ENCODE data around the gene ITPR2. TPM values are rescaled to one million over a fixed set of nuclear protein-coding genes. Genes with fewer than 3 reads are reported as not detected.

The ITPR2 gene
- total and polyA plus RNA-seq, 4 donors = 4.1 to 47.0 (median 26.5) TPM

DNA sequence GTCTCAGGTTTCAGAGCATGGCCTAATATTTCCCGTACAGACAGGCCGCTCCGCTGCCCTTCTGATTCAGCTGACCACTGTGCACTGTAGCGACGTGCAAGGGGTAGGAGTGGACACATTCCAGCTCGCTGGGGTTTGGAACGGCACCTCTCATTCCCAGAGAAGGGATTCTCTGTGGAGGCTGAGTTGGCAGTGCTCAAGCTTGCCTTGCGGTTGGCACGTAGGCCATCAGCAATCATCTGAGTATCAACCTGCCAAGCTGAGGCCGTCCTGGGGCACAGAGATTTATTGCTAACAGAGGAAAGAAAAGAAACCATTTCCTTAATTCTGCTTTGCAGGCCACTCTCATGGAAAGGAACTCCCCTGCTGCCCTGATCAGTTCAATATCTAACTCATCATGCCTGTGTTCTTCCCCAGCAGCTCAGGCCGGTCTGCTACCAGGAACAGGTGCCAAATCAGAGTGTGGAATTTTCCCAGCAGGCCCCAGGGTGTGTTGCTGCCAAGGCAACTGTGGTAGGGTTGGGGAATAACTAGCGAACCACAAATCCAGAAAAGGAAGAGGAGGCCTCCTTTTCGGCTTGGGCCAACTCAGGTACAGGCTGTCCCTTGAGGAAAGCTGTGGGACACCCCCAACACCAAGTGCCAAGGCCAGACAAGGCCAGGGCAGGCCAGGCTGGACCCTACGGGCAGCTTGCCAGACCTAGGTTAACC lies 545.2 kb downstream of the ITPR2 start:
- TF ChIP-seq, protein P1, sequence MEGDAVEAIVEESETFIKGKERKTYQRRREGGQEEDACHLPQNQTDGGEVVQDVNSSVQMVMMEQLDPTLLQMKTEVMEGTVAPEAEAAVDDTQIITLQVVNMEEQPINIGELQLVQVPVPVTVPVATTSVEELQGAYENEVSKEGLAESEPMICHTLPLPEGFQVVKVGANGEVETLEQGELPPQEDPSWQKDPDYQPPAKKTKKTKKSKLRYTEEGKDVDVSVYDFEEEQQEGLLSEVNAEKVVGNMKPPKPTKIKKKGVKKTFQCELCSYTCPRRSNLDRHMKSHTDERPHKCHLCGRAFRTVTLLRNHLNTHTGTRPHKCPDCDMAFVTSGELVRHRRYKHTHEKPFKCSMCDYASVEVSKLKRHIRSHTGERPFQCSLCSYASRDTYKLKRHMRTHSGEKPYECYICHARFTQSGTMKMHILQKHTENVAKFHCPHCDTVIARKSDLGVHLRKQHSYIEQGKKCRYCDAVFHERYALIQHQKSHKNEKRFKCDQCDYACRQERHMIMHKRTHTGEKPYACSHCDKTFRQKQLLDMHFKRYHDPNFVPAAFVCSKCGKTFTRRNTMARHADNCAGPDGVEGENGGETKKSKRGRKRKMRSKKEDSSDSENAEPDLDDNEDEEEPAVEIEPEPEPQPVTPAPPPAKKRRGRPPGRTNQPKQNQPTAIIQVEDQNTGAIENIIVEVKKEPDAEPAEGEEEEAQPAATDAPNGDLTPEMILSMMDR (IDR thresholded peaks at IDR 0.05; ENCODE audit: control extremely low read depth, extremely low read depth) = no peak
- no peak overlapping the region for H3K27ac ChIP-seq (ENCODE audit: low read depth in 1 of 2, low read length in 1 of 2)
- no peaks in the 10 kb centered on the region for H3K36me3 ChIP-seq (ENCODE audit: control insufficient read depth in 4 of 4, insufficient read depth in 4 of 4, low read length in 4 of 4)
- no peak overlapping the region for H3K9ac ChIP-seq (ENCODE audit: insufficient read depth in 1 of 2, low read length in 2 of 2)
- peak; percentile 44 for ATAC-seq (ENCODE audit: insufficient read depth, low FRiP score)
- no peak overlapping the region for H3K4me3 ChIP-seq
- DNase-seq = no peak
- H3K27me3 ChIP-seq (ENCODE audit: control insufficient read depth in 3 of 3, insufficient read depth in 3 of 3, low read length in 2 of 3) = no peaks in the 10 kb centered on the region
- WGBS, 2 donors = 70 to 77% methylated on average over 14 of the region's 14 CpGs
- H3K9me3 ChIP-seq (ENCODE audit: control insufficient read depth in 4 of 4, insufficient read depth in 3 of 4, low read length in 3 of 4) = no peaks in the 10 kb centered on the region
- H3K4me1 ChIP-seq (ENCODE audit: control insufficient read depth in 5 of 5, insufficient read depth in 5 of 5, low read length in 5 of 5) = peaks cover 0 to 2% (median 0%) of the 10 kb centered on the region in 5 donors

Small RNA genes lying within 50 kb of the gene (small RNA-seq; reads per million reads assigned to genes)
- not detected for gene RNA5SP354 (ENCODE audit: low replicate concordance)

Other genes starting within 250 kb of the ITPR2 start
- gene INTS13, start 104.8 kb upstream of the ITPR2 start, total RNA-seq = 10 to 100 TPM; 16.8 to 19.0 TPM
- gene INTS13, start 104.8 kb upstream of the ITPR2 start, polyA plus RNA-seq = 10 to 100 TPM; 12.4 to 21.8 TPM
- 100 to 1,000 TPM in 1 of 2 donors, 10 to 100 TPM in 1; 37.9 to 110 TPM for gene FGFR1OP2, start 105.3 kb upstream of the ITPR2 start, total RNA-seq
- gene FGFR1OP2, start 105.3 kb upstream of the ITPR2 start, polyA plus RNA-seq = 10 to 100 TPM; 32.8 to 40.5 TPM
- gene TM7SF3, start 181.2 kb upstream of the ITPR2 start, total RNA-seq = 10 to 100 TPM; 54.9 to 60.4 TPM
- 10 to 100 TPM; 28.4 to 36.7 TPM for gene TM7SF3, start 181.2 kb upstream of the ITPR2 start, polyA plus RNA-seq
- gene MED21, start 189.4 kb upstream of the ITPR2 start, total RNA-seq = 100 to 1,000 TPM in 1 of 2 donors, 10 to 100 TPM in 1; 43.9 to 133 TPM
- gene MED21, start 189.4 kb upstream of the ITPR2 start, polyA plus RNA-seq = 10 to 100 TPM; 23.4 to 39.1 TPM
- not detected for gene C12orf71, start 249.4 kb upstream of the ITPR2 start, total RNA-seq
- gene C12orf71, start 249.4 kb upstream of the ITPR2 start, polyA plus RNA-seq = not detected